ENCODE measurements around the gene MRLN.

DNA sequence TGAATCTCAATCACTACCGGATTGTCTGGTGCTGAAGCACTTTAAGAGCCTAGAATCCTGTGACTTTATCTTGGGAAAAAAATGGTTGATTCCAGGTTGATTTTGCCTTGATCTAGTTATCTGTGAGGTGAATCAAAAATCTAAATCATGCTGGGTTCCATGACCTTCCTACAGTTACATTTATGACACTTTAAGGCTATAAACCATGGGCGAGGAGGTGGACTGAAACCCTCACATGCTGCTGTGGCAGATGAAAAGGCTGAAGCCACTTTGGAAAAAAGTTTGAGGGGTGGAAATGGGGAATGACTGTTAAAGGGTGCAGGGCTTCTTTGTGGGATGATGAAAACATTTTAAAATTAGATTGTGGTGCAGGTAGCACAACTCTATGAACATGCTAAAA lies 61.1 kb downstream of the MRLN start:
- TF ChIP-seq POLR2AphosphoS5 (IDR thresholded peaks at IDR 0.05; ENCODE audit: low read depth, low read length) (no peak), EZH2 (IDR thresholded peaks at IDR 0.05; ENCODE audit: low read depth, low read length, severe bottlenecking) (no peak), SP2 (IDR thresholded peaks at IDR 0.05; ENCODE audit: low read length) (no peak), CBX5 (IDR thresholded peaks at IDR 0.05; ENCODE audit: low read depth, low read length) (no peak)
- TF ChIP-seq, protein P1, sequence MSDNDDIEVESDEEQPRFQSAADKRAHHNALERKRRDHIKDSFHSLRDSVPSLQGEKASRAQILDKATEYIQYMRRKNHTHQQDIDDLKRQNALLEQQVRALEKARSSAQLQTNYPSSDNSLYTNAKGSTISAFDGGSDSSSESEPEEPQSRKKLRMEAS (IDR thresholded peaks at IDR 0.05): no peak

All from H1 (cell line).